T-helper 2 cell (primary cell): ENCODE results near the gene BARX1.
A peak's percentile ranks its signal among the peaks of the same experiment; 100 is the strongest.
"Not testable (repeated sequence)": the region's sequence is repeated elsewhere in the genome, so short reads cannot be mapped to it uniquely, and the experiment has no call there.

Source experiments
- DNase-seq, 5 experiments: peaks; one replicate each; pipeline versions ENCODE4 v3.0.0 to v3.0.0-alpha.2; 2012 to 2022
- total RNA-seq, 2 donors: gene quantifications; one replicate each; lab custom pipeline; 2026; lab: John Stamatoyannopoulos, UW

Gene BARX1, protein sequence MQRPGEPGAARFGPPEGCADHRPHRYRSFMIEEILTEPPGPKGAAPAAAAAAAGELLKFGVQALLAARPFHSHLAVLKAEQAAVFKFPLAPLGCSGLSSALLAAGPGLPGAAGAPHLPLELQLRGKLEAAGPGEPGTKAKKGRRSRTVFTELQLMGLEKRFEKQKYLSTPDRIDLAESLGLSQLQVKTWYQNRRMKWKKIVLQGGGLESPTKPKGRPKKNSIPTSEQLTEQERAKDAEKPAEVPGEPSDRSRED
- total RNA-seq = 0 to 0.20 reads per million in 2 donors

DNA sequence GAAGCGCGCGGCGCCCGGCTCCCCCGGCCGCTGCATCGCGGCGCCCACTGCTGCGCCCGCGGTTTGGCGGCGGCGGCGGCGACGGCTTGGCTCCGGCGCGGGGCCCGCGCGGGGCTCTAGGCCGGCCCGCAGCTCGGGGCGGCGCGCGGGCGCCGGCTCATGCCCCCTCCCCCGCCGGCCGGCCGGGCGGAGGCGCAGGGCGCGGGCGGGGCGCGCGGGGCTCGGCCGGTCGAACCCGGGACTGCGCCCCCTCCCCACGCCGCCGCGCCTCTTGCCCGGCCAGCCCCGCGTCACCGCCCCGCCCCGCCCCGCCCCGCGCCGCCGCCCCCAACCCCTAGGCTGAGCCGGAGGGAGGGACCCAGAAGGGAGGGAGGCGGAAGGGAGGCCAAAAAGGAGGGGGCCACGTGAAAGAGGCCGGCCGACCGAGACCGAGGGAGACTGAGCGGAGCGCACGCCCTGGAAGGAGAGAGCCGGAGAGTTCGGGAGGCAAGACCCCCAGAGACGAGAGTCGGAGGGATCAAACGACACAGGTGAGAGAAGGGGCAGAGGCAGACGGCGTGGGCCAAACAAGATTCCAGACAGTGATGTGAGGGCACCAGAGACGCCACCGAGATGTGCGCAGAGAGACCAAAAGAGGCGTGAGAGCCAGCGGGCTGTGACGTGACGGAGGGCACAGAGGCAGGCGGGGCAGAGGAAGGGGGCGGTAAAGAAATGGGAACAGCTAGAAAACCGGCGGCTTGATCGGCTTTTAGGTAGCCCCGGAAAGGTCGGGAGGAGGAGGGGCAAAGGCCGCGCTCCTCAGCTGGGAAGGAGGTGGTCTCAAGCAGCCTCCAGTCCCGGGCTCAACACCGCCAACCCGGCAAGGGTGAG lies at the start of gene BARX1:
TSS of gene BARX1 (minus strand) at position 245 of the 870 bp plus-strand sequence. CDS start at position 36, 209 bp downstream.
- peak in 2 of 5 experiments; percentile 21 to 44 for DNase-seq

GRCh38 chr9:94002316-94003140 lies 47.4 kb upstream of the BARX1 start:
- peak in 1 of 5 experiments; percentile 42 for DNase-seq

DNA sequence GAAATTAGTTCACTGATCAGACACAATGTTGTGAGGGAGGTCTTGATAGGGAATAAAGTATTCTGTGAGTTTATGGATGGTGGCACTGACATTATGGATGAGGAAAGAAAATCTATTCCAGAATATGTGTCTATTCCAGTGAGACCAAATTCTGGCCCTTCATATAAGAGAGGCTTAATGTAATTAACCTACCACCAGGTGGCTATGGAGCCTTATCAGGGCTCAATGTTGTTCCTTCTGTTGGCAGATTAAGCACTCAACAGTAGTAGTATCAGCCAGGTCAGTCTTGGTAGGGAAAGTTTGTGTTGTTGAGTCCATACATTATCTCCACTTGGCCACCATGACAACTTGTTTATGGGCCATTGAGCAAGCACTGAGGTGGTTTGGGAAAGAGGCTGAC lies 41.7 kb upstream of the BARX1 start:
- no peak for DNase-seq

DNA sequence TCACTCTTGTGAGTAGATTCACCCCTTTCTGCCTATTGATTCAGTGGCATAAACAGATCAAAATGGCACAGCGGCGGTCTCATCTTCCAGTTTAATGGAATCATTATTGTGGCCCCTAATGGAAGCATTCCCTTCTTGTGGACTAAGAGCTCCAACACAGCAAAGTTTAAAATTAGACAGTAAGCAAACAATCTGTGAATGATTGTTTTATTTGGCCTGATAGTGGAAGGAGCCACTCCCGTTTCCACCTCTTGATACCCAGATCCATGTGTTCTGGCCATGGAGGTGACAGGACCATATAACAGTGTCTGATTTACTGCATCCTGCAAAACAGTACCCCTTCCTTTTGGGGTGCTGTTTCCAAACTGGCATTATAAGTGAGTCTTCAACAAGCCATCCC lies 41.2 kb upstream of the BARX1 start:
- no peak for DNase-seq

DNA sequence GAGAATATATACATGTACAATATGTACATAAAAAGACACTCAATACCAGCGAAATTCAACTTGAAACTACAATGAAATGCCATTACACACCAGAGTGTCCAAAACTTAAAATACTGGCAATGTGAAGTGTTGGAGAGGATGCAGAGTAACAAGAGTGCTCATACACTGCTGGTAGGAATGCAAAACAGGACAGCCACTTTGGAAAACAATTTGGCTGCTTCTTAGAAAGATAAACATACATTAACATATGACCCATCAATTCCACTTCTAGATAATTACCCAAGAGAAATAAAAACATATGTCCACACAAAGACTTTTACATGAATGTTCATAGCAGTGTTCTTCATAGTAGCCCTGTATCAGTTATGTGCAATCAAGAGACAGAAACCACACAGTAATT lies 39.4 kb upstream of the BARX1 start:
- DNase-seq = no peak

GRCh38 chr9:93994132-93994531 lies 39.0 kb upstream of the BARX1 start:
- DNase-seq = no peak

GRCh38 chr9:93992830-93993229 lies 37.7 kb upstream of the BARX1 start:
- no peak for DNase-seq

GRCh38 chr9:93990448-93990847 lies 35.3 kb upstream of the BARX1 start:
- DNase-seq = no peak

DNA sequence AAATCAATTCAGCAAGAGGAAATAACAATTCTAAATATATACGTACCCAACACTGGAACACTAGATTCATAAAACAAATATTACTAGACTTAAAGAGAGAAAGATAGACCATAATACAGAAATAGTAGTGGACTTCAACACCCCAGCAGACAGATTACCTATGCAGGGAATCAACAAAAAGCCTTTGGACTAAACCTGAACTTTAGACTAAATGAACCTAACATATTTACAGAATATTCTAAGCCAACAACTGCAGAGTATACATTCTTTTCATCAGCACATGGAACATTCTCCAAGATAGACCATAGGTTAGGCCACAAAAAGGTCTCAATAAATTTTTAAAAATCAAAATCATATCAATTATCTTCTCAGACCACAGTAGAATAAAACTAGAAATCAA lies 32.9 kb upstream of the BARX1 start:
- DNase-seq = no peak

DNA sequence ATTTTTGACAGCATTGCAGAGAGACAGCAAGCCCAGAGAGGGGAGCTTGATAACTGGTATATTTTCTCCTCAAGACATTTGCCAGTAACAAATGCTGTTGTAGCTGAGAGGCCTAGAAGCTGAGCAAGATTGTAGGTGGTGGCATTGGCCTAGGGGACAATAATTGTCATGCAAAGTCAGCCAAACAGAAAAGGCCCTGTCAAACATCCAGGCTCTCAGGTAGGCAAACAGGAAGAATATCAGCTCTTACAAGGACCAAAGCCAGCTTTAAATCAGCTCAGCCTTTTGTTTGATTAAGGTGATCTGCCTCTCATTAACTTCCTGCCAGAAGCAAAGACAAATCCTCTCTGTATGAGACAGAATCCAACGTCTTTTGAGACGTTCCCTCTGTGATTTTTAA lies 29.7 kb upstream of the BARX1 start:
- no peak for DNase-seq

GRCh38 chr9:93983875-93984274 lies 28.7 kb upstream of the BARX1 start:
- DNase-seq = no peak

DNA sequence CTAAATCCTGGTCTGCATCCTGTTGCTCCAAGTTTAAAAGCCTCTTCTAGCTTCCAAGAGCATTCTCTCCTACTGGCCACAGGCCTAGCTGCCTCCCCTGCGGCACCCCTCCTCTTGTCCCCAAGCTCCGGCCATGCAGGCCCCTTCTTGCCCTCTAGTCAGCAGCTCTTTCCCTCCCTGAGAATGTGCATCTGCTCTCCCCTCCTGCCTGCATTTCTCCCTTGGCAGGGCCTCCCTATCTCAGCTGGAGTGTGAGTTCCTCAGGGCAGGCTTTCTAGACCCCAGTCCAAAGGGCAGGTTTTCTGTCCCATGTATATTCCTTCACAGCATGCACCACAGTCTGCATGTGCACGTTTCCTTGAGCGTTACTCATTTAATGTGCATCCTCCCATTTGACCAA lies 24.6 kb upstream of the BARX1 start:
- DNase-seq = no peak

GRCh38 chr9:93978551-93978950 lies 23.4 kb upstream of the BARX1 start:
- DNase-seq = no peak

DNA sequence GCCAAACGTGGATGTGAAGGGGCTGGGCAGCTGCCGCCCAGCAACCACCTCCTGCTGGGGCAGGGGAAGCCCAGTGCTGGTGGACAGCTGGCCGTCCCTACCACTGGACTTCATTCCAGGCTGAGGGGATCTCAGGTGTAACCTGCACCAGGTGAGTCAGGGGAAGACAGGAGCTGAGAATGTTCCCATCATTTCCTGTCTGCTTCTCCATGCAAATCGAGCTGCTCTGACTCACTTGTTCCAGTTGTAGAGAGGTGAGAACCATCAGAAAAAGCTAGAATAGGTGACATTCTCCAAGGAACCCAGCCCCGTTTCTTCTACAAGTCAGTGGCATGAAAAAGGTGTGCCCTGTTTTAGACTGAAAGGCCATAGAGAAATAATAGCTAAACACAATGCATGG lies 21.8 kb upstream of the BARX1 start:
- DNase-seq = no peak

- no peak for DNase-seq
Measured at GRCh38 chr9:93976081-93976480, 20.9 kb upstream of the BARX1 start.

DNA sequence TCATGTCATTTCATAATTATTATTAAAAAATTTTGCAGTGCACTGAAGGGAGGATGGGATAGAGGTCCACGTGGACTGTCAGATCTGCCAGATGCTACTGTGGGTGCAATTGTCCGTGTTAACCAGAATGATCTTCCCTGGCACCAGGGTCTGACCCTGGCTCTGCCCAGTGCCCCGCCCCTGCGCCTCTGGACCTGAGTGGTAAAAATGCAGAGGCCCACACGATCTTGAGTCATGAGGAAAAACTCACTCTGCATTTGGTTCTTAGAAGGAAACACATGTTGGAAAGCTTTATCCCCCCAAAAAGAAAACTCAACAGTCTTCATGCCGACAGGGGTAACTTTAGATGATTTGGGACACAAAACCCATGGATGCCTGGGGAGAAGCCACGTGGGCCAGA lies 20.1 kb upstream of the BARX1 start:
- DNase-seq = no peak

GRCh38 chr9:93974151-93974550 lies 19.0 kb upstream of the BARX1 start:
- DNase-seq = no peak

GRCh38 chr9:93972655-93973054 lies 17.5 kb upstream of the BARX1 start:
- DNase-seq = not testable (repeated sequence)

- no peak for DNase-seq
Measured at GRCh38 chr9:93969328-93969661, 14.1 kb upstream of the BARX1 start.

- DNase-seq = no peak
Measured at GRCh38 chr9:93968451-93969327, 13.5 kb upstream of the BARX1 start.

GRCh38 chr9:93967020-93967803 lies 12.1 kb upstream of the BARX1 start:
- no peak for DNase-seq
